ENCODE data around the gene OXT.

The OXT gene

GRCh38 chr20:3115190-3116107, 44.0 kb downstream of the OXT start:
- no peak for DNase-seq

DNA sequence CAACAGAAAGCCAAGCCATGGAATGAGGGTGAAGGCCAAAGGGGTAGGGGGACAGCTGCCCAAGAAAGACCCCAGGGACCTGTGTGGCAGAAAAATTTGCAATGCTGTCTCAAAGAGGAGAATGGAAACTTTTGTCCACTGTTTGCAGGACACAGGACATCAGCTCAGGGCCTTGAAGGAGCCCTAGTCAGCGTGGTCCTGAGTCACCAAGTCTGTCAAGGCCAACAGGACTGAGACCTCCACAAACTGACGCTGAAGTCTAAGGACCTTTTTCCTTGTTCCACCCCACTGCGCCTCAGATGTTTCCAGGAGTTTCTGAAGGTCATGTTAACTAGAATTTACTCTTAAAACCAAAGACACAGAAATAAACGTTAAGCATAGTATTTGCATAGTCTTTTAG, 44.9 kb downstream of the OXT start:
- no peak for DNase-seq

DNA sequence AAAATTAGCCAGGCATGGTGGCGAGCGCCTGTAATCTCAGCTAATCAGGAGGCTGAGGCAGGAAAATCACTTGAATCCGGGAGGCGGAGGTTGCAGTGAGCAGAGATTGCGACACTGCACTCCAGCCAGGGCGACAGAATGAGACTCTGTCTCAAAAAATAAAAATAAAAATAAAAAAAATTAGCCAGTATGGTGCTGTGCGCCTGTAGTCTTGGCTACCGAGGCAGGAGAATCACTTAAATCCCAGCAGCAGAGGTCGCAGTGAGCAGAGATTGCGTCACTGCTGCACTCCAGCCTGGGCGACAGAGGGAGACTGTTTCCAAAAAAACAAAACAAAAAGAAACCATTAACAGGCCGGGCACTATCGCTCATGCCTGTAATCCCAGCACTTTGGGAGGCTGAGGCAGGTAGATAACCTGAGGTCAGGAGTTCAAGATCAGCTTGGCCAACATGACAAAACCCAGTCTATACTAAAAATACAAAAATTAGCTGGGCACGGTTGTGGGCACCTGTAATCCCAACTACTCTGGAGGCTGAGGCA, 46.5 kb downstream of the OXT start:
- peak; percentile 45 to 46 for DNase-seq

DNA sequence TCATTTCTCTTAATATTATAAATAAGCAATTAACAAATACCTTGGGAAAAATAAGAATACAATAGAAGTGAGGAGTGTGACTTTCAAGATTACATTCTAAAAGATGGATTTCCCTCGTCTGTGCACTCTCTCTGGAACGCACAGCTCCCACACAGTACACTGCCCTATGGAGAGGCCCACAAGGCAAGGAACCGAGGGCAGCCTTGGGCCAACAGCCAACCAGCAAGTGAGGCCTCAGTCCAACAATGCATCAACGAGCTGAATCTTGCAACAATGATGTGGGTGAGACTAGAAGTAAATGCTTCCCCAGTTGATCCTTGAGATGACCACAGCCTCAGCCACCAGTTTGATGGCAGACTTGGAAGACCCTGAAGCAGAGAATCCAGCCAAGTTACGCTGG, 47.6 kb downstream of the OXT start:
- no peak for DNase-seq

GRCh38 chr20:3121271-3121911, 50.0 kb downstream of the OXT start:
- peak in 1 of 2 donors; percentile 12 for DNase-seq

Measured in activated CD4-positive, alpha-beta T cell treated with anti-CD3 and anti-CD28 coated beads for 4 hours (primary cell).